HCT116 (cell line): ENCODE data around the gene PTGIR. TPM values are rescaled to one million over a fixed set of nuclear protein-coding genes. Genes with fewer than 3 reads are reported as not detected.

ENCODE experiments used
- ATAC-seq: fragments of 200-7000 bp; cut with Tn5 transposase; 2 replicates; pipeline ENCODE4 v1.9.1; 2020; ENCODE audit warnings: mild to moderate bottlenecking, moderate library complexity
- BruUV-seq: library from RNA; stranded (reverse); fragments of 400-500 nt; replicated peaks from 2 replicates; lab custom pipeline; 2021; lab: Mats Ljungman, UMichigan
- CTCF ChIA-PET: fragments of 300-600 bp; sonication (Branson Sonifier 250); formaldehyde crosslinking; loops from one replicate; lab custom pipeline; 2021; ENCODE audit warnings: antibody characterized with exemption; lab: Charles Lee
- POLR2A ChIA-PET: fragments of 300-600, 350-600 bp; sonication (Branson Sonifier 250); formaldehyde crosslinking; loops from one replicate; lab custom pipeline; 2021; ENCODE audit warnings: antibody characterized with exemption; lab: Charles Lee
- RAD21 ChIA-PET, 2 experiments: fragments of 300-600 bp; sonication (Branson Sonifier 250); formaldehyde crosslinking; loops; one replicate each; lab custom pipeline; 2023; ENCODE audit warnings: low total read pairs in 2 of 2; ENCODE audit not compliant: uncharacterized antibody in 2 of 2, unreplicated experiment in 2 of 2, low non-redundant PET in 1 of 2; lab: Charles Lee
- DNase-seq: peaks from one replicate; pipeline ENCODE4 v3.0.0-alpha.2; 2010; ENCODE audit warnings: low read depth, low spot score
- H2AFZ ChIP-seq: fragments of 200-600 bp; shearing (Covaris generic), sonication (generic); 2 replicates; pipeline ENCODE4 v1.6.1; 2017; ENCODE audit warnings: low read depth, mixed run types, mixed read lengths, antibody characterized with exemption, low read length; ENCODE audit not compliant: poor library complexity, severe bottlenecking
- H3K27ac ChIP-seq: 2 replicates; pipeline ENCODE4 v1.5.1; 2012; ENCODE audit warnings: low read depth, low read length
- H3K27me3 ChIP-seq: fragments of 200-600 bp; sonication (generic); 2 replicates; pipeline ENCODE4 v1.6.1; 2016; ENCODE audit warnings: mixed run types, low read length, mixed read lengths; ENCODE audit not compliant: insufficient read depth
- H3K36me3 ChIP-seq, 2 experiments: fragments of 200-500 bp in 1 of 2; fragments of 200-600 bp in 1 of 2; sonication (Bioruptor generic) in 1 of 2; sonication (generic) in 1 of 2; 2 replicates each; pipeline versions ENCODE4 v1.5.1 to v1.6.1; 2014 to 2016; ENCODE audit warnings: low read length in 2 of 2, inconsistent platforms in 1 of 2, mixed read lengths in 1 of 2, mixed run types in 1 of 2; ENCODE audit not compliant: insufficient read depth in 2 of 2, control insufficient read depth in 1 of 2
- H3K4me1 ChIP-seq, 2 experiments: fragments of 200-600 bp in 1 of 2; sonication (generic) in 1 of 2; 2 replicates each; pipeline versions ENCODE4 v1.5.1 to v1.6.1; 2012 to 2017; ENCODE audit warnings: low read length in 2 of 2, inconsistent platforms in 1 of 2, mild to moderate bottlenecking in 1 of 2, mixed read lengths in 1 of 2, mixed run types in 1 of 2, moderate library complexity in 1 of 2; ENCODE audit not compliant: insufficient read depth in 2 of 2, control insufficient read depth in 1 of 2
- H3K4me2 ChIP-seq: fragments of 200-600 bp; sonication (generic); 2 replicates; pipeline ENCODE4 v1.6.1; 2017; ENCODE audit warnings: mixed run types, low read length, mixed read lengths
- H3K4me3 ChIP-seq, 2 experiments: fragments of 200-600 bp in 1 of 2; sonication (generic) in 1 of 2; replicated peaks in 1 of 2; 2 replicates each; pipeline ENCODE4 v1.5.1; 2011 to 2016; ENCODE audit warnings: low read length in 2 of 2, control low read depth in 1 of 2, low read depth in 1 of 2, mild to moderate bottlenecking in 1 of 2, mixed read lengths in 1 of 2, mixed run types in 1 of 2
- H3K79me2 ChIP-seq: fragments of 200-600 bp; sonication (generic); 2 replicates; pipeline ENCODE4 v1.6.1; 2017; ENCODE audit warnings: mild to moderate bottlenecking, mixed run types, low read length, moderate library complexity, mixed read lengths; ENCODE audit not compliant: insufficient read depth
- H3K9ac ChIP-seq: fragments of 200-600 bp; sonication (generic); 2 replicates; pipeline ENCODE4 v1.6.1; 2016; ENCODE audit warnings: low read length, mixed read lengths
- H3K9me2 ChIP-seq: fragments of 200-600 bp; sonication (generic), shearing (Covaris generic); 2 replicates; pipeline ENCODE4 v1.6.1; 2017; ENCODE audit warnings: mixed run types, mild to moderate bottlenecking, moderate library complexity; ENCODE audit not compliant: insufficient read depth
- H3K9me3 ChIP-seq, 2 experiments: fragments of 200-500 bp in 1 of 2; fragments of 200-600 bp in 1 of 2; sonication (Bioruptor generic) in 1 of 2; sonication (generic) in 1 of 2; 2 replicates each; pipeline ENCODE4 v1.6.1; 2014 to 2017; ENCODE audit warnings: low read length in 2 of 2, mixed read lengths in 2 of 2, inconsistent platforms in 1 of 2, low read depth in 1 of 2, mild to moderate bottlenecking in 1 of 2, mixed run types in 1 of 2, moderate library complexity in 1 of 2; ENCODE audit not compliant: control insufficient read depth in 1 of 2, insufficient read depth in 1 of 2
- H4K20me1 ChIP-seq: fragments of 200-600 bp; sonication (generic), shearing (Covaris generic); 2 replicates; pipeline ENCODE4 v1.6.1; 2017; ENCODE audit warnings: mixed run types, mild to moderate bottlenecking, moderate library complexity; ENCODE audit not compliant: insufficient read depth
- ELF1 ChIP-seq: IDR thresholded peaks from 2 replicates; pipeline ENCODE4 v1.6.1; 2012; ENCODE audit warnings: low read depth, borderline replicate concordance
- EZH2 ChIP-seq: fragments of 200-600 bp; sonication (generic); IDR thresholded peaks from 2 replicates; pipeline ENCODE4 v1.6.1; 2017; ENCODE audit warnings: antibody characterized with exemption, mixed run types
- JUND ChIP-seq: IDR thresholded peaks from 2 replicates; pipeline ENCODE4 v1.6.1; 2012
- RAD21 ChIP-seq: IDR thresholded peaks from 2 replicates; pipeline ENCODE4 v1.6.1; 2012; ENCODE audit warnings: low read depth, mild to moderate bottlenecking
- SP1 ChIP-seq: IDR thresholded peaks from 2 replicates; pipeline ENCODE4 v1.6.1; 2012; ENCODE audit warnings: low read depth
- TCF7L2 ChIP-seq: IDR thresholded peaks from 2 replicates; pipeline ENCODE4 v1.7.0; 2011; ENCODE audit warnings: borderline replicate concordance, inconsistent platforms; ENCODE audit not compliant: insufficient read depth, insufficient read length; ENCODE audit errors: extremely low read depth
- intact Hi-C: fragments of 100-400 bp; cut with micrococcal nuclease; formaldehyde crosslinking; loops from 2 replicates; pipeline ENCODE4 v1.10.0; 2022
- total RNA-seq: library from RNA; stranded (reverse); gene quantifications from one replicate; pipeline ENCODE4 v1.2.1, GENCODE V29; 2021; ENCODE audit not compliant: unreplicated experiment
- TF ChIP-seq, protein P1 (sequence below): IDR thresholded peaks from 2 replicates; pipeline ENCODE4 v1.6.1; 2012
- TF ChIP-seq, protein P2 (sequence below): IDR thresholded peaks from 2 replicates; pipeline ENCODE4 v1.6.1; 2012
- TF ChIP-seq, protein P3 (sequence below): IDR thresholded peaks from 2 replicates; pipeline ENCODE4 v1.6.1; 2011; ENCODE audit warnings: mild to moderate bottlenecking, low read length, moderate library complexity; ENCODE audit not compliant: insufficient replicate concordance; ENCODE audit errors: extremely low read depth
- TF ChIP-seq, protein P4 (sequence below), 3 experiments: fragments of 200-600 bp in 1 of 3; sonication (generic) in 1 of 3; IDR thresholded peaks in 2 of 3; conservative IDR thresholded peaks in 1 of 3; 2 replicates each; pipeline ENCODE4 v1.5.1; 2012 to 2017; ENCODE audit warnings: low read depth in 2 of 3, low read length in 2 of 3, antibody characterized with exemption in 1 of 3, borderline replicate concordance in 1 of 3, control low read depth in 1 of 3, mild to moderate bottlenecking in 1 of 3, mixed read lengths in 1 of 3, mixed run types in 1 of 3, moderate library complexity in 1 of 3; ENCODE audit not compliant: insufficient read depth in 1 of 3

PTGIR gene
- total RNA-seq, 1 experiment from 2014 or later: not detected

DNA sequence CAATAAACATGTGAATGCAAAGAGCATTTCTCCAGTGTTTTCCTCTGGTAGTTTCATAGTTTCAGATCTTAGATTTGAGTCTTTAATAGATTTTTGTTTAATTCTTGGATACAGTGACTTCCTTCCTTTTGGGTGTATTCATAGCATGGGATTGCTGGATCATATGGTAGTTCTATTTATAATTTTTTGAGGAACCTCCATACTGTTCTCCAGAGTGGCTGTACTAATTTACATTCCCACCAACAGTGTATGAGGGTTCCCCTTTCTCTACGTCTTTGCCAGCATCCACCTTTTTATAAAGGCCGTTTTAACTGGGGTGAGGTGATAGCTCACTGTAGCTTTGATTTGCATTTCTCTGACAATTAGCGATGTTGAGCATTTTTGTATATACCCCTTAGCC is 33.0 kb downstream of the PTGIR start:
- Histone ChIP-seq H3K9me2 (no peaks in the 10 kb centered on the region), H3K27ac (no peak overlapping the region), H3K9me3 (no peaks in the 10 kb centered on the region), H3K4me3 (no peak overlapping the region), H3K9ac (no peak overlapping the region), H2AFZ (no peak overlapping the region), H3K27me3 (no peaks in the 10 kb centered on the region), H3K4me1 (peaks cover 4 to 11% of the 10 kb centered on the region in 2 experiments; a peak in 3 of 4 replicates), H3K79me2 (no peaks in the 10 kb centered on the region), H3K36me3 (no peaks in the 10 kb centered on the region), H3K4me2 (no peak overlapping the region), H4K20me1 (no peaks in the 10 kb centered on the region)
- POLR2A ChIA-PET: no interaction called here
- DNase-seq: no peak
- CTCF ChIA-PET: no interaction called here
- TF ChIP-seq, protein P1, sequence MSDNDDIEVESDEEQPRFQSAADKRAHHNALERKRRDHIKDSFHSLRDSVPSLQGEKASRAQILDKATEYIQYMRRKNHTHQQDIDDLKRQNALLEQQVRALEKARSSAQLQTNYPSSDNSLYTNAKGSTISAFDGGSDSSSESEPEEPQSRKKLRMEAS: no peak
- TF ChIP-seq ELF1: no peak
- TF ChIP-seq, protein P2, sequence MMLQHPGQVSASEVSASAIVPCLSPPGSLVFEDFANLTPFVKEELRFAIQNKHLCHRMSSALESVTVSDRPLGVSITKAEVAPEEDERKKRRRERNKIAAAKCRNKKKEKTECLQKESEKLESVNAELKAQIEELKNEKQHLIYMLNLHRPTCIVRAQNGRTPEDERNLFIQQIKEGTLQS: no peak
- TF ChIP-seq SP1: no peak
- TF ChIP-seq EZH2: no peak
- no peak for TF ChIP-seq RAD21
- TF ChIP-seq, protein P3, sequence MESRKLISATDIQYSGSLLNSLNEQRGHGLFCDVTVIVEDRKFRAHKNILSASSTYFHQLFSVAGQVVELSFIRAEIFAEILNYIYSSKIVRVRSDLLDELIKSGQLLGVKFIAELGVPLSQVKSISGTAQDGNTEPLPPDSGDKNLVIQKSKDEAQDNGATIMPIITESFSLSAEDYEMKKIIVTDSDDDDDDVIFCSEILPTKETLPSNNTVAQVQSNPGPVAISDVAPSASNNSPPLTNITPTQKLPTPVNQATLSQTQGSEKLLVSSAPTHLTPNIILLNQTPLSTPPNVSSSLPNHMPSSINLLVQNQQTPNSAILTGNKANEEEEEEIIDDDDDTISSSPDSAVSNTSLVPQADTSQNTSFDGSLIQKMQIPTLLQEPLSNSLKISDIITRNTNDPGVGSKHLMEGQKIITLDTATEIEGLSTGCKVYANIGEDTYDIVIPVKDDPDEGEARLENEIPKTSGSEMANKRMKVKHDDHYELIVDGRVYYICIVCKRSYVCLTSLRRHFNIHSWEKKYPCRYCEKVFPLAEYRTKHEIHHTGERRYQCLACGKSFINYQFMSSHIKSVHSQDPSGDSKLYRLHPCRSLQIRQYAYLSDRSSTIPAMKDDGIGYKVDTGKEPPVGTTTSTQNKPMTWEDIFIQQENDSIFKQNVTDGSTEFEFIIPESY: no peak
- TF ChIP-seq, protein P4, sequence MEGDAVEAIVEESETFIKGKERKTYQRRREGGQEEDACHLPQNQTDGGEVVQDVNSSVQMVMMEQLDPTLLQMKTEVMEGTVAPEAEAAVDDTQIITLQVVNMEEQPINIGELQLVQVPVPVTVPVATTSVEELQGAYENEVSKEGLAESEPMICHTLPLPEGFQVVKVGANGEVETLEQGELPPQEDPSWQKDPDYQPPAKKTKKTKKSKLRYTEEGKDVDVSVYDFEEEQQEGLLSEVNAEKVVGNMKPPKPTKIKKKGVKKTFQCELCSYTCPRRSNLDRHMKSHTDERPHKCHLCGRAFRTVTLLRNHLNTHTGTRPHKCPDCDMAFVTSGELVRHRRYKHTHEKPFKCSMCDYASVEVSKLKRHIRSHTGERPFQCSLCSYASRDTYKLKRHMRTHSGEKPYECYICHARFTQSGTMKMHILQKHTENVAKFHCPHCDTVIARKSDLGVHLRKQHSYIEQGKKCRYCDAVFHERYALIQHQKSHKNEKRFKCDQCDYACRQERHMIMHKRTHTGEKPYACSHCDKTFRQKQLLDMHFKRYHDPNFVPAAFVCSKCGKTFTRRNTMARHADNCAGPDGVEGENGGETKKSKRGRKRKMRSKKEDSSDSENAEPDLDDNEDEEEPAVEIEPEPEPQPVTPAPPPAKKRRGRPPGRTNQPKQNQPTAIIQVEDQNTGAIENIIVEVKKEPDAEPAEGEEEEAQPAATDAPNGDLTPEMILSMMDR (IDR thresholded peaks at IDR 0.05 in 2 of 3, conservative IDR thresholded peaks at IDR 0.05 in 1 of 3; ENCODE audit: borderline replicate concordance in 1 of 3, insufficient read depth in 1 of 3, low read depth in 2 of 3, low read length in 2 of 3): no peak
- no peak for TF ChIP-seq JUND
- TF ChIP-seq TCF7L2: no peak
- no TSS peak for BruUV-seq
- RAD21 ChIA-PET: no interaction called here
- intact Hi-C loops: no loop called here
- ATAC-seq: no peak
